CD1c-positive myeloid dendritic cell (primary cell): ENCODE measurements around the gene TMEM185B.
"Not testable (repeated sequence)": the region's sequence is repeated elsewhere in the genome, so short reads cannot be mapped to it uniquely, and the experiment has no call there.

Experiments
- DNase-seq: peaks from one replicate; pipeline ENCODE4 v3.0.0-alpha.2; 2016; ENCODE audit errors: extremely low spot score

TMEM185B gene

GRCh38 chr2:120251880-120252224, 28.7 kb upstream of the TMEM185B start:
- peak; percentile 59 for DNase-seq

- no peak for DNase-seq
These were observed 27.9 kb upstream of the TMEM185B start for GRCh38 chr2:120251078-120251477.

GRCh38 chr2:120250640-120251039, 27.4 kb upstream of the TMEM185B start:
- no peak for DNase-seq

GRCh38 chr2:120247851-120248250, 24.7 kb upstream of the TMEM185B start:
- no peak for DNase-seq

GRCh38 chr2:120246546-120247300, 23.5 kb upstream of the TMEM185B start:
- no peak for DNase-seq

- DNase-seq: no peak
These were observed 22.5 kb upstream of the TMEM185B start for GRCh38 chr2:120245520-120246332.

- no peak for DNase-seq
These were observed 21.7 kb upstream of the TMEM185B start for GRCh38 chr2:120244656-120245519.

GRCh38 chr2:120243875-120244553, 20.8 kb upstream of the TMEM185B start:
- DNase-seq: no peak

GRCh38 chr2:120243211-120243610, 20.0 kb upstream of the TMEM185B start:
- peak; percentile 75 for DNase-seq

GRCh38 chr2:120241684-120242083, 18.5 kb upstream of the TMEM185B start:
- DNase-seq: peak; percentile 82

- no peak for DNase-seq
These were observed 17.8 kb upstream of the TMEM185B start for GRCh38 chr2:120240901-120241429.

GRCh38 chr2:120239488-120240287, 16.5 kb upstream of the TMEM185B start:
- DNase-seq: no peak

GRCh38 chr2:120238728-120239487, 15.7 kb upstream of the TMEM185B start:
- DNase-seq: peak; percentile 67

- DNase-seq: peak; percentile 70
These were observed 14.3 kb upstream of the TMEM185B start for GRCh38 chr2:120237491-120237902.

- no peak for DNase-seq
These were observed 13.6 kb upstream of the TMEM185B start for GRCh38 chr2:120236791-120237190.

GRCh38 chr2:120236316-120236715, 13.1 kb upstream of the TMEM185B start:
- DNase-seq: no peak

GRCh38 chr2:120235681-120236080, 12.5 kb upstream of the TMEM185B start:
- DNase-seq: no peak

GRCh38 chr2:120235158-120235557, 12.0 kb upstream of the TMEM185B start:
- DNase-seq: not testable (repeated sequence)

- DNase-seq: no peak
These were observed 10.1 kb upstream of the TMEM185B start for GRCh38 chr2:120233292-120233691.
